IMR-90 (cell line): ENCODE results near the gene TGM6. TPM values are rescaled to one million over a fixed set of nuclear protein-coding genes. Genes with fewer than 3 reads are reported as not detected.

Experiments used
- ATAC-seq: fragments of 200-7000 bp; cut with Tn5 transposase; 2 replicates; pipeline ENCODE4 v1.9.1; 2020; ENCODE audit warnings: low read depth, mild to moderate bottlenecking, moderate library complexity
- BruUV-seq: library from RNA; stranded (reverse); fragments of 400-500 nt; replicated peaks from 2 replicates; lab custom pipeline; 2021; lab: Mats Ljungman, UMichigan
- CTCF ChIA-PET: fragments of 300-600 bp; formaldehyde crosslinking; extraction: SDS; loops from one replicate; lab custom pipeline; 2021; ENCODE audit warnings: antibody characterized with exemption; lab: Yijun Ruan, JAX
- POLR2A ChIA-PET: fragments of 300-600 bp; sonication (Branson Sonifier 250); formaldehyde crosslinking; loops from one replicate; lab custom pipeline; 2022; ENCODE audit warnings: antibody characterized with exemption; ENCODE audit not compliant: unreplicated experiment; lab: Charles Lee
- DNase-seq: peaks from one replicate; pipeline ENCODE4 v3.0.0; 2013
- H2AFZ ChIP-seq: replicated peaks from 2 replicates; pipeline ENCODE3; 2013; ENCODE audit warnings: low read length, mild to moderate bottlenecking; ENCODE audit not compliant: poor library complexity
- H2AK5ac ChIP-seq: 2 replicates; pipeline ENCODE4 v1.6.1; 2013; ENCODE audit warnings: low read depth, low read length, inconsistent platforms
- H2AK9ac ChIP-seq: replicated peaks from 2 replicates; pipeline ENCODE3; 2013; ENCODE audit warnings: mild to moderate bottlenecking, low read depth, low read length, moderate library complexity; ENCODE audit not compliant: poor library complexity
- H2BK120ac ChIP-seq: 2 replicates; pipeline ENCODE4 v1.6.1; 2013; ENCODE audit warnings: low read depth, low read length, inconsistent platforms
- H2BK15ac ChIP-seq: 3 replicates; pipeline ENCODE4 v1.6.1; 2013; ENCODE audit warnings: low read depth, low read length, inconsistent platforms
- H2BK20ac ChIP-seq: 2 replicates; pipeline ENCODE4 v1.6.1; 2013; ENCODE audit warnings: low read depth, mild to moderate bottlenecking, inconsistent platforms, low read length, moderate library complexity
- H2BK5ac ChIP-seq: 2 replicates; pipeline ENCODE4 v1.6.1; 2013; ENCODE audit warnings: mild to moderate bottlenecking, low read depth, low read length, inconsistent platforms; ENCODE audit not compliant: poor library complexity, severe bottlenecking
- H3K14ac ChIP-seq: replicated peaks from 2 replicates; pipeline ENCODE4 v1.6.1; 2013; ENCODE audit warnings: low read depth, low read length, inconsistent platforms
- H3K18ac ChIP-seq: 2 replicates; pipeline ENCODE4 v1.6.1; 2013; ENCODE audit warnings: low read depth, low read length, control low read depth
- H3K23ac ChIP-seq: 2 replicates; pipeline ENCODE4 v1.6.1; 2013; ENCODE audit warnings: low read depth, low read length, inconsistent platforms
- H3K27ac ChIP-seq: 2 replicates; pipeline ENCODE4 v1.5.1; 2013; ENCODE audit warnings: mild to moderate bottlenecking, control low read depth, low read length; ENCODE audit not compliant: insufficient read depth
- H3K27me3 ChIP-seq: 2 replicates; pipeline ENCODE4 v1.6.1; 2013; ENCODE audit warnings: low read length; ENCODE audit not compliant: control insufficient read depth, insufficient read depth
- H3K36me3 ChIP-seq: 2 replicates; pipeline ENCODE4 v1.6.1; 2013; ENCODE audit warnings: low read length, mixed read lengths; ENCODE audit not compliant: control insufficient read depth, insufficient read depth
- H3K4ac ChIP-seq: 2 replicates; pipeline ENCODE4 v1.6.1; 2013; ENCODE audit warnings: low read depth, low read length, inconsistent platforms
- H3K4me1 ChIP-seq: 2 replicates; pipeline ENCODE4 v1.6.1; 2013; ENCODE audit warnings: low read length, mixed read lengths; ENCODE audit not compliant: control insufficient read depth, insufficient read depth
- H3K4me2 ChIP-seq: 2 replicates; pipeline ENCODE4 v1.6.1; 2013; ENCODE audit warnings: low read depth, mild to moderate bottlenecking, control low read depth, low read length, moderate library complexity
- H3K4me3 ChIP-seq: 2 replicates; pipeline ENCODE4 v1.5.1; 2013; ENCODE audit warnings: low read depth, mild to moderate bottlenecking, control low read depth, low read length, moderate library complexity; ENCODE audit not compliant: insufficient read depth
- H3K56ac ChIP-seq: 2 replicates; pipeline ENCODE4 v1.6.1; 2013; ENCODE audit warnings: low read length, inconsistent platforms; ENCODE audit not compliant: insufficient read depth; ENCODE audit errors: extremely low read depth
- H3K79me1 ChIP-seq, 2 experiments: 2 replicates each; pipeline ENCODE4 v1.6.1; 2013; ENCODE audit warnings: low read length in 2 of 2, inconsistent platforms in 1 of 2, low read depth in 1 of 2
- H3K9ac ChIP-seq: 2 replicates; pipeline ENCODE4 v1.6.1; 2013; ENCODE audit warnings: low read depth, low read length, control low read depth
- H3K9me1 ChIP-seq: 2 replicates; pipeline ENCODE4 v1.6.1; 2013; ENCODE audit warnings: low read length, inconsistent platforms; ENCODE audit not compliant: insufficient read depth
- H3K9me3 ChIP-seq: 2 replicates; pipeline ENCODE4 v1.6.1; 2013; ENCODE audit warnings: low read length; ENCODE audit not compliant: control insufficient read depth, insufficient read depth
- H4K20me1 ChIP-seq: 2 replicates; pipeline ENCODE4 v1.6.1; 2013; ENCODE audit warnings: low read length, inconsistent platforms; ENCODE audit not compliant: insufficient read depth
- H4K5ac ChIP-seq: 2 replicates; pipeline ENCODE4 v1.6.1; 2013; ENCODE audit warnings: mild to moderate bottlenecking, low read depth, low read length, control low read depth
- H4K8ac ChIP-seq, 2 experiments: 2 replicates each; pipeline ENCODE4 v1.6.1; 2013; ENCODE audit warnings: low read depth in 2 of 2, low read length in 2 of 2, control low read depth in 1 of 2, inconsistent platforms in 1 of 2
- H4K91ac ChIP-seq: 2 replicates; pipeline ENCODE4 v1.6.1; 2013; ENCODE audit warnings: low read depth, low read length, inconsistent platforms; ENCODE audit not compliant: insufficient read depth
- RFX5 ChIP-seq: IDR thresholded peaks from 2 replicates; pipeline ENCODE4 v1.8.0; 2012; ENCODE audit warnings: low read depth, mild to moderate bottlenecking, low read length, moderate library complexity
- WGBS, 2 experiments: methylation state at CpG; one replicate each; pipeline versions ENCODE4 v1.1.5 to v1.1.7; 2013; ENCODE audit warnings: missing lambda C conversion rate in 2 of 2; ENCODE audit not compliant: insufficient read length in 1 of 2; ENCODE audit errors: extremely low coverage in 2 of 2; 5-methylcytosine and 5-hydroxymethylcytosine counted together
- dilution Hi-C: fragments of 300-500 bp; cut with HindIII; formaldehyde crosslinking; loops from one replicate; pipeline ENCODE4 v1.14.3; 2018; ENCODE audit warnings: low sequenced_read_pairs; ENCODE audit not compliant: unreplicated experiment
- in situ Hi-C: fragments of 300-500 bp; cut with MboI; formaldehyde crosslinking; loops from 3 replicates; pipeline ENCODE4 v1.14.3; 2019; ENCODE audit warnings: low sequenced_read_pairs, inconsistent platforms, mixed read lengths
- intact Hi-C: fragments of 100-400 bp; cut with micrococcal nuclease; formaldehyde crosslinking; loops from 2 replicates; pipeline ENCODE4 v1.10.0; 2022
- polyA plus RNA-seq, 3 experiments: library from polyadenylated mRNA; depleted of rRNA; stranded (reverse); fragments of >200 nt; gene quantifications; 2 replicates each; pipeline ENCODE4 v1.2.3, GENCODE V29; 2012; ENCODE audit warnings: low replicate concordance in 1 of 3
- total RNA-seq: library from RNA; depleted of rRNA; stranded (reverse); fragments of >200 nt; gene quantifications from 2 replicates; pipeline ENCODE4 v1.2.3, GENCODE V29; 2012

TGM6 gene
- total and polyA plus RNA-seq, 2 of the 4 experiments (the other 2 are of a cell fraction), result not detected

GRCh38 chr20:2336471-2336870 lies 44.2 kb upstream of the TGM6 start:
- Histone ChIP-seq H2AK9ac (no peak overlapping the region), H3K4me3 (no peak overlapping the region), H4K8ac (no peak overlapping the region), H3K9ac (no peak overlapping the region), H3K4me1 (no peaks in the 10 kb centered on the region), H3K4ac (no peak overlapping the region), H3K18ac (no peak overlapping the region), H3K79me1 (no peaks in the 10 kb centered on the region), H3K23ac (no peak overlapping the region), H2AFZ (no peak overlapping the region), H4K91ac (no peak overlapping the region), H3K9me3 (no peaks in the 10 kb centered on the region), H3K36me3 (no peaks in the 10 kb centered on the region), H3K4me2 (no peak overlapping the region), H2AK5ac (no peak overlapping the region), H2BK15ac (no peak overlapping the region), H3K27me3 (peaks cover 8% of the 10 kb centered on the region), H3K14ac (no peak overlapping the region), H2BK5ac (no peak overlapping the region), H4K20me1 (no peaks in the 10 kb centered on the region), H2BK20ac (no peak overlapping the region), H3K56ac (no peak overlapping the region), H2BK120ac (no peak overlapping the region), H3K27ac (no peak overlapping the region), H4K5ac (no peak overlapping the region), H3K9me1 (no peaks in the 10 kb centered on the region)
- WGBS, 2 experiments, result 60% methylated on average over 1 of the region's 4 CpGs; no CpG with 5 or more reads in 1 of the 2 experiments
- dilution Hi-C loops, result no loop called here
- in situ Hi-C loops, result no loop called here
- no peak for TF ChIP-seq RFX5
- BruUV-seq, result no TSS peak
- ChIA-PET CTCF (no interaction called here), POLR2A (no interaction called here)
- intact Hi-C loops, result no loop called here
- ATAC-seq, result no peak
- no peak for DNase-seq
